HCT116 (cell line): ENCODE data around the gene CFAP107. TPM values are rescaled to one million over a fixed set of nuclear protein-coding genes. Genes with fewer than 3 reads are reported as not detected.

Experiments
- ATAC-seq: fragments of 200-7000 bp; cut with Tn5 transposase; 2 replicates; pipeline ENCODE4 v1.9.1; 2020; ENCODE audit warnings: mild to moderate bottlenecking, moderate library complexity
- BruUV-seq: library from RNA; stranded (reverse); fragments of 400-500 nt; replicated peaks from 2 replicates; lab custom pipeline; 2021; lab: Mats Ljungman, UMichigan
- CTCF ChIA-PET: fragments of 300-600 bp; sonication (Branson Sonifier 250); formaldehyde crosslinking; loops from one replicate; lab custom pipeline; 2021; ENCODE audit warnings: antibody characterized with exemption; lab: Charles Lee
- POLR2A ChIA-PET: fragments of 300-600, 350-600 bp; sonication (Branson Sonifier 250); formaldehyde crosslinking; loops from one replicate; lab custom pipeline; 2021; ENCODE audit warnings: antibody characterized with exemption; lab: Charles Lee
- RAD21 ChIA-PET, 2 experiments: fragments of 300-600 bp; sonication (Branson Sonifier 250); formaldehyde crosslinking; loops; one replicate each; lab custom pipeline; 2023; ENCODE audit warnings: low total read pairs in 2 of 2; ENCODE audit not compliant: uncharacterized antibody in 2 of 2, unreplicated experiment in 2 of 2, low non-redundant PET in 1 of 2; lab: Charles Lee
- DNase-seq: peaks from one replicate; pipeline ENCODE4 v3.0.0-alpha.2; 2010; ENCODE audit warnings: low read depth, low spot score
- H2AFZ ChIP-seq: fragments of 200-600 bp; shearing (Covaris generic), sonication (generic); 2 replicates; pipeline ENCODE4 v1.6.1; 2017; ENCODE audit warnings: low read depth, mixed run types, mixed read lengths, antibody characterized with exemption, low read length; ENCODE audit not compliant: poor library complexity, severe bottlenecking
- H3K27ac ChIP-seq: 2 replicates; pipeline ENCODE4 v1.5.1; 2012; ENCODE audit warnings: low read depth, low read length
- H3K27me3 ChIP-seq: fragments of 200-600 bp; sonication (generic); 2 replicates; pipeline ENCODE4 v1.6.1; 2016; ENCODE audit warnings: mixed run types, low read length, mixed read lengths; ENCODE audit not compliant: insufficient read depth
- H3K36me3 ChIP-seq, 2 experiments: fragments of 200-500 bp in 1 of 2; fragments of 200-600 bp in 1 of 2; sonication (Bioruptor generic) in 1 of 2; sonication (generic) in 1 of 2; 2 replicates each; pipeline versions ENCODE4 v1.5.1 to v1.6.1; 2014 to 2016; ENCODE audit warnings: low read length in 2 of 2, inconsistent platforms in 1 of 2, mixed read lengths in 1 of 2, mixed run types in 1 of 2; ENCODE audit not compliant: insufficient read depth in 2 of 2, control insufficient read depth in 1 of 2
- H3K4me1 ChIP-seq, 2 experiments: fragments of 200-600 bp in 1 of 2; sonication (generic) in 1 of 2; 2 replicates each; pipeline versions ENCODE4 v1.5.1 to v1.6.1; 2012 to 2017; ENCODE audit warnings: low read length in 2 of 2, inconsistent platforms in 1 of 2, mild to moderate bottlenecking in 1 of 2, mixed read lengths in 1 of 2, mixed run types in 1 of 2, moderate library complexity in 1 of 2; ENCODE audit not compliant: insufficient read depth in 2 of 2, control insufficient read depth in 1 of 2
- H3K4me2 ChIP-seq: fragments of 200-600 bp; sonication (generic); 2 replicates; pipeline ENCODE4 v1.6.1; 2017; ENCODE audit warnings: mixed run types, low read length, mixed read lengths
- H3K4me3 ChIP-seq, 2 experiments: fragments of 200-600 bp in 1 of 2; sonication (generic) in 1 of 2; replicated peaks in 1 of 2; 2 replicates each; pipeline ENCODE4 v1.5.1; 2011 to 2016; ENCODE audit warnings: low read length in 2 of 2, control low read depth in 1 of 2, low read depth in 1 of 2, mild to moderate bottlenecking in 1 of 2, mixed read lengths in 1 of 2, mixed run types in 1 of 2
- H3K79me2 ChIP-seq: fragments of 200-600 bp; sonication (generic); 2 replicates; pipeline ENCODE4 v1.6.1; 2017; ENCODE audit warnings: mild to moderate bottlenecking, mixed run types, low read length, moderate library complexity, mixed read lengths; ENCODE audit not compliant: insufficient read depth
- H3K9ac ChIP-seq: fragments of 200-600 bp; sonication (generic); 2 replicates; pipeline ENCODE4 v1.6.1; 2016; ENCODE audit warnings: low read length, mixed read lengths
- H3K9me2 ChIP-seq: fragments of 200-600 bp; sonication (generic), shearing (Covaris generic); 2 replicates; pipeline ENCODE4 v1.6.1; 2017; ENCODE audit warnings: mixed run types, mild to moderate bottlenecking, moderate library complexity; ENCODE audit not compliant: insufficient read depth
- H3K9me3 ChIP-seq, 2 experiments: fragments of 200-500 bp in 1 of 2; fragments of 200-600 bp in 1 of 2; sonication (Bioruptor generic) in 1 of 2; sonication (generic) in 1 of 2; 2 replicates each; pipeline ENCODE4 v1.6.1; 2014 to 2017; ENCODE audit warnings: low read length in 2 of 2, mixed read lengths in 2 of 2, inconsistent platforms in 1 of 2, low read depth in 1 of 2, mild to moderate bottlenecking in 1 of 2, mixed run types in 1 of 2, moderate library complexity in 1 of 2; ENCODE audit not compliant: control insufficient read depth in 1 of 2, insufficient read depth in 1 of 2
- H4K20me1 ChIP-seq: fragments of 200-600 bp; sonication (generic), shearing (Covaris generic); 2 replicates; pipeline ENCODE4 v1.6.1; 2017; ENCODE audit warnings: mixed run types, mild to moderate bottlenecking, moderate library complexity; ENCODE audit not compliant: insufficient read depth
- ATF3 ChIP-seq: IDR thresholded peaks from 2 replicates; pipeline ENCODE4 v1.6.1; 2012
- CEBPB ChIP-seq: IDR thresholded peaks from 2 replicates; pipeline ENCODE4 v1.6.1; 2012; ENCODE audit warnings: low read depth
- EZH2phosphoT487 ChIP-seq: fragments of 200-600 bp; IDR thresholded peaks from 2 replicates; pipeline ENCODE4 v1.6.1; 2018; ENCODE audit warnings: antibody characterized with exemption, borderline replicate concordance
- TCF7L2 ChIP-seq: IDR thresholded peaks from 2 replicates; pipeline ENCODE4 v1.7.0; 2011; ENCODE audit warnings: borderline replicate concordance, inconsistent platforms; ENCODE audit not compliant: insufficient read depth, insufficient read length; ENCODE audit errors: extremely low read depth
- YY1 ChIP-seq: IDR thresholded peaks from 2 replicates; pipeline ENCODE4 v1.6.1; 2011; ENCODE audit warnings: low read length, low read depth, moderate library complexity, mild to moderate bottlenecking; ENCODE audit not compliant: insufficient replicate concordance; ENCODE audit errors: extremely low read depth
- intact Hi-C: fragments of 100-400 bp; cut with micrococcal nuclease; formaldehyde crosslinking; loops from 2 replicates; pipeline ENCODE4 v1.10.0; 2022
- total RNA-seq: library from RNA; stranded (reverse); gene quantifications from one replicate; pipeline ENCODE4 v1.2.1, GENCODE V29; 2021; ENCODE audit not compliant: unreplicated experiment

Gene CFAP107
- total RNA-seq, 1 experiment from 2014 or later: not detected

- BruUV-seq: no TSS peak
- H3K9ac ChIP-seq: no peak overlapping the region
- H3K4me3 ChIP-seq: no peak overlapping the region
- H3K27me3 ChIP-seq: peaks cover 6% of the 10 kb centered on the region; the same call in 1 of the 2 replicates
- H2AFZ ChIP-seq: no peak overlapping the region
- CTCF ChIA-PET: no interaction called here
- H4K20me1 ChIP-seq: no peaks in the 10 kb centered on the region
- no peak overlapping the region for H3K4me2 ChIP-seq
- no peaks in the 10 kb centered on the region for H3K9me3 ChIP-seq
- intact Hi-C loops: no loop called here
- RAD21 ChIA-PET: no interaction called here
- H3K79me2 ChIP-seq: no peaks in the 10 kb centered on the region
- DNase-seq (no peak), ATAC-seq (no peak)
- TF ChIP-seq TCF7L2 (no peak), ATF3 (no peak), CEBPB (no peak)
- POLR2A ChIA-PET: no interaction called here
- no peaks in the 10 kb centered on the region for H3K9me2 ChIP-seq
- no peaks in the 10 kb centered on the region for H3K4me1 ChIP-seq
- H3K36me3 ChIP-seq: no peaks in the 10 kb centered on the region
- no peak overlapping the region for H3K27ac ChIP-seq
These were observed 23.0 kb downstream of the CFAP107 start for GRCh38 chr1:12769031-12769430.

- H3K9me2 ChIP-seq: no peaks in the 10 kb centered on the region
- H3K36me3 ChIP-seq: no peaks in the 10 kb centered on the region
- intact Hi-C loops: loop anchor here (10.0 kb wide), 1 partner anchor 495 kb away; no protein-coding TSS in a partner anchor
- peaks cover 6% of the 10 kb centered on the region; the same call in 1 of the 2 replicates for H3K27me3 ChIP-seq
- no peak for ATAC-seq
- ChIA-PET POLR2A (no interaction called here), RAD21 (no interaction called here), CTCF (no interaction called here)
- H3K79me2 ChIP-seq: no peaks in the 10 kb centered on the region
- H3K9ac ChIP-seq: no peak overlapping the region
- no peak for TF ChIP-seq EZH2phosphoT487
- no peak for TF ChIP-seq YY1
- no peak for TF ChIP-seq ATF3
- no peak overlapping the region for H3K4me3 ChIP-seq
- no peak for DNase-seq
- no peaks in the 10 kb centered on the region for H4K20me1 ChIP-seq
- no peak overlapping the region for H2AFZ ChIP-seq
- no peaks in the 10 kb centered on the region for H3K4me1 ChIP-seq
- H3K27ac ChIP-seq: no peak overlapping the region
- H3K4me2 ChIP-seq: no peak overlapping the region
- BruUV-seq: no TSS peak
- H3K9me3 ChIP-seq: no peaks in the 10 kb centered on the region
These were observed 24.0 kb downstream of the CFAP107 start for GRCh38 chr1:12769976-12770505.
